Skeletal muscle cell (primary cell): Measurements from ENCODE around the gene POLR2J2.
"Not testable (repeated sequence)": the region's sequence is repeated elsewhere in the genome, so short reads cannot be mapped to it uniquely, and the experiment has no call there.

Experiments
- DNase-seq: peaks from one replicate; pipeline ENCODE4 v3.0.0-alpha.2; 2010; ENCODE audit warnings: low read depth
- H3K4me3 ChIP-seq: 2 replicates; pipeline ENCODE4 v1.5.1; 2011; ENCODE audit warnings: low read depth, mild to moderate bottlenecking, control low read depth, low read length, moderate library complexity

POLR2J2 gene

GRCh38 chr7:102671166-102671955 lies at the start of gene POLR2J2:
POLR2J2 (minus strand) TSS chr7:102671663; CDS start chr7:102671601, 62 bp downstream.
- DNase-seq = peak; percentile 9
- peak within 1 kb of the TSS; percentile 30 for H3K4me3 ChIP-seq

GRCh38 chr7:102718491-102718890 lies 47.0 kb upstream of the POLR2J2 start:
- peak; percentile 7 for DNase-seq
- not testable (repeated sequence) for H3K4me3 ChIP-seq

GRCh38 chr7:102715718-102716117 lies 44.3 kb upstream of the POLR2J2 start:
- DNase-seq, H3K4me3 ChIP-seq: not testable (repeated sequence)

GRCh38 chr7:102714774-102715522 lies 43.5 kb upstream of the POLR2J2 start:
- not testable (repeated sequence) for DNase-seq, H3K4me3 ChIP-seq

- not testable (repeated sequence) for H3K4me3 ChIP-seq, DNase-seq
Observed at GRCh38 chr7:102713691-102714080, 42.2 kb upstream of the POLR2J2 start.

- not testable (repeated sequence) for H3K4me3 ChIP-seq, DNase-seq
Observed at GRCh38 chr7:102713011-102713690, 41.7 kb upstream of the POLR2J2 start.

- DNase-seq, H3K4me3 ChIP-seq: not testable (repeated sequence)
Observed at GRCh38 chr7:102698962-102699750, 27.7 kb upstream of the POLR2J2 start.

GRCh38 chr7:102697642-102698512 lies 26.4 kb upstream of the POLR2J2 start:
- DNase-seq, H3K4me3 ChIP-seq: not testable (repeated sequence)

- H3K4me3 ChIP-seq, DNase-seq: not testable (repeated sequence)
Observed at GRCh38 chr7:102696009-102696408, 24.5 kb upstream of the POLR2J2 start.

- not testable (repeated sequence) for H3K4me3 ChIP-seq, DNase-seq
Observed at GRCh38 chr7:102695033-102695552, 23.6 kb upstream of the POLR2J2 start.

- not testable (repeated sequence) for H3K4me3 ChIP-seq, DNase-seq
Observed at GRCh38 chr7:102694008-102694407, 22.5 kb upstream of the POLR2J2 start.

GRCh38 chr7:102690602-102691001 lies 19.1 kb upstream of the POLR2J2 start:
- DNase-seq, H3K4me3 ChIP-seq: not testable (repeated sequence)

- DNase-seq, H3K4me3 ChIP-seq: not testable (repeated sequence)
Observed at GRCh38 chr7:102689436-102690282, 18.2 kb upstream of the POLR2J2 start.

- H3K4me3 ChIP-seq, DNase-seq: not testable (repeated sequence)
Observed at GRCh38 chr7:102688299-102689036, 17.0 kb upstream of the POLR2J2 start.

GRCh38 chr7:102682560-102682959 lies 11.1 kb upstream of the POLR2J2 start:
- DNase-seq, H3K4me3 ChIP-seq: not testable (repeated sequence)

GRCh38 chr7:102680780-102681179 lies 9.3 kb upstream of the POLR2J2 start:
- not testable (repeated sequence) for H3K4me3 ChIP-seq, DNase-seq
